ENCODE results near the gene PLLP.

DNA sequence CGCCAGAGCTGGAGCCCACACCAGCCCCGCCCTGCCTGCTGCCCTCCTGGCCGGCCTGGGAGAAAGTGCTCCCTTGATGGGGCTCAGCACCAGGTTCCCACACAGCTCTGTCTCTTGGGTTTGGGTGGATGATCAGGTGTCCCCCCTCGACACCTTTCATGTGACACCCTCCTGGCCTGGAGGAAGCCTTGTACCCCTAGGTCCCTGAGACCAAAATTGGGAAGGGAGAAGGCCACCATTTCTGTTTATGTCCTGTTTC is 19.4 kb upstream of the PLLP start:
- no peak for TF ChIP-seq POLR2AphosphoS5 (IDR thresholded peaks at IDR 0.05; ENCODE audit: low read depth)
- no peak for TF ChIP-seq CTCF (conservative IDR thresholded peaks at IDR 0.05; ENCODE audit: low read depth in 2 of 2)
- no peak for TF ChIP-seq EZH2phosphoT487 (IDR thresholded peaks at IDR 0.05; ENCODE audit: unreplicated experiment)
- no peak for TF ChIP-seq EZH2 (IDR thresholded peaks at IDR 0.05; ENCODE audit: low read depth, unreplicated experiment)
- TF ChIP-seq ZNF114 (CRISPR knock-in tag; IDR thresholded peaks at IDR 0.05) = no peak

Measured in GM23338 (cell line).